Thoracic aorta (tissue), 2 donors: ENCODE data around the gene TM2D1. TPM values are rescaled to one million over a fixed set of nuclear protein-coding genes. Genes with fewer than 3 reads are reported as not detected.

ENCODE experiments used
- ATAC-seq: fragments of 150-250 bp; one replicate; pipeline ENCODE4 v1.8.0; 2017; ENCODE audit warnings: low read depth; ENCODE audit not compliant: insufficient number of reproducible peaks, low FRiP score
- DNase-seq: peaks from one replicate; pipeline ENCODE4 v3.0.0-alpha.2; 2020; ENCODE audit warnings: low spot score
- H3K27ac ChIP-seq, 2 donors: fragments of 200-600 bp; sonication (generic); 1 replicate in 1 of 2; 2 replicates in 1 of 2; pipeline ENCODE4 v1.5.1; 2016; ENCODE audit warnings: mild to moderate bottlenecking in 2 of 2, moderate library complexity in 2 of 2
- H3K27me3 ChIP-seq: fragments of 200-600 bp; sonication (generic); replicated peaks from 2 replicates; pipeline ENCODE4 v1.6.0; 2016; ENCODE audit warnings: mild to moderate bottlenecking; ENCODE audit not compliant: insufficient read depth
- H3K36me3 ChIP-seq: fragments of 200-600 bp; sonication (generic); one replicate; pipeline ENCODE4 v1.5.1; 2016
- H3K4me1 ChIP-seq, 2 donors: fragments of 200-600 bp; sonication (generic); 1 replicate in 1 of 2; 2 replicates in 1 of 2; pipeline versions ENCODE4 v1.5.1 to v1.6.0; 2016; ENCODE audit warnings: low read depth in 2 of 2, mild to moderate bottlenecking in 1 of 2; ENCODE audit not compliant: control insufficient read depth in 1 of 2
- H3K4me3 ChIP-seq: fragments of 200-600 bp; sonication (generic); 2 replicates; pipeline ENCODE4 v1.5.1; 2016; ENCODE audit warnings: mild to moderate bottlenecking
- H3K9me3 ChIP-seq: fragments of 200-600 bp; sonication (generic); 2 replicates; pipeline ENCODE4 v1.5.1; 2016
- CTCF ChIP-seq: fragments of 200-600 bp; sonication (generic); IDR thresholded peaks from one replicate; pipeline ENCODE4 v1.5.1; 2019; ENCODE audit warnings: antibody characterized with exemption
- total RNA-seq, 2 donors: library from RNA; depleted of rRNA; stranded (reverse); fragments of >200 nt; gene quantifications; one replicate each; pipeline versions ENCODE4 v1.1.0 to v1.2.3, GENCODE V29; 2016

The TM2D1 gene
- total RNA-seq, 2 donors from 2014 or later, result 93.7 to 114 TPM

- no peak for DNase-seq
- H3K27ac ChIP-seq, result no peak overlapping the region
- no peaks in the 10 kb centered on the region for H3K4me1 ChIP-seq
- ATAC-seq, result no peak
- H3K36me3 ChIP-seq, result no peaks in the 10 kb centered on the region
- H3K9me3 ChIP-seq, result no peaks in the 10 kb centered on the region
- no peaks in the 10 kb centered on the region for H3K27me3 ChIP-seq
- no peak overlapping the region for H3K4me3 ChIP-seq
- no peak for TF ChIP-seq CTCF
Observed at GRCh38 chr1:61654067-61654466, 70.9 kb downstream of the TM2D1 start.

- no peaks in the 10 kb centered on the region for H3K36me3 ChIP-seq
- ATAC-seq (no peak), DNase-seq (no peak)
- no peak for TF ChIP-seq CTCF
- H3K9me3 ChIP-seq, result no peaks in the 10 kb centered on the region
- H3K27ac ChIP-seq, result no peak overlapping the region
- H3K27me3 ChIP-seq, result no peaks in the 10 kb centered on the region
- H3K4me1 ChIP-seq, result no peaks in the 10 kb centered on the region
- no peak overlapping the region for H3K4me3 ChIP-seq
Observed at GRCh38 chr1:61648983-61649742, 75.8 kb downstream of the TM2D1 start.

GRCh38 chr1:61647142-61647541, 77.8 kb downstream of the TM2D1 start:
- Histone ChIP-seq H3K4me1 (peaks cover 7 to 11% of the 10 kb centered on the region in 2 donors), H3K9me3 (no peaks in the 10 kb centered on the region), H3K36me3 (no peaks in the 10 kb centered on the region), H3K27ac (no peak overlapping the region), H3K4me3 (no peak overlapping the region), H3K27me3 (no peaks in the 10 kb centered on the region)
- DNase-seq (no peak), ATAC-seq (no peak)
- TF ChIP-seq CTCF, result no peak

- no peaks in the 10 kb centered on the region for H3K27me3 ChIP-seq
- H3K36me3 ChIP-seq, result no peaks in the 10 kb centered on the region
- H3K27ac ChIP-seq, result no peak overlapping the region
- H3K4me3 ChIP-seq, result no peak overlapping the region
- no peak for TF ChIP-seq CTCF
- H3K4me1 ChIP-seq, result peaks cover 17 to 23% of the 10 kb centered on the region in 2 donors
- DNase-seq (no peak), ATAC-seq (no peak)
- H3K9me3 ChIP-seq, result no peaks in the 10 kb centered on the region
Observed at GRCh38 chr1:61645476-61645875, 79.5 kb downstream of the TM2D1 start.

- no peaks in the 10 kb centered on the region for H3K9me3 ChIP-seq
- no peaks in the 10 kb centered on the region for H3K27me3 ChIP-seq
- ATAC-seq, result no peak
- no peak for DNase-seq
- no peak for TF ChIP-seq CTCF
- no peak overlapping the region for H3K27ac ChIP-seq
- H3K36me3 ChIP-seq, result no peaks in the 10 kb centered on the region
- peaks cover 28 to 35% of the 10 kb centered on the region in 2 donors for H3K4me1 ChIP-seq
- no peak overlapping the region for H3K4me3 ChIP-seq
Observed at GRCh38 chr1:61644303-61644702, 80.6 kb downstream of the TM2D1 start.
